Stimulated activated CD8-positive, alpha-beta memory T cell treated with anti-CD3 and anti-CD28 coated beads, Interleukin-7, amount 100 ng/mL, for 1 hour (primary cell): Measurements from ENCODE around the gene TCERG1L.
"Not testable (repeated sequence)": the region's sequence is repeated elsewhere in the genome, so short reads cannot be mapped to it uniquely, and the experiment has no call there.

Source experiments
- DNase-seq, 2 donors: peaks; one replicate each; pipeline ENCODE4 v3.0.0-alpha.2; 2020; ENCODE audit warnings: low read depth in 2 of 2

Gene TCERG1L

GRCh38 chr10:131311661-131312477, at the start of gene TCERG1L:
TCERG1L (minus strand) TSS chr10:131311721; CDS start chr10:131311635, 86 bp downstream.
- no peak for DNase-seq

DNA sequence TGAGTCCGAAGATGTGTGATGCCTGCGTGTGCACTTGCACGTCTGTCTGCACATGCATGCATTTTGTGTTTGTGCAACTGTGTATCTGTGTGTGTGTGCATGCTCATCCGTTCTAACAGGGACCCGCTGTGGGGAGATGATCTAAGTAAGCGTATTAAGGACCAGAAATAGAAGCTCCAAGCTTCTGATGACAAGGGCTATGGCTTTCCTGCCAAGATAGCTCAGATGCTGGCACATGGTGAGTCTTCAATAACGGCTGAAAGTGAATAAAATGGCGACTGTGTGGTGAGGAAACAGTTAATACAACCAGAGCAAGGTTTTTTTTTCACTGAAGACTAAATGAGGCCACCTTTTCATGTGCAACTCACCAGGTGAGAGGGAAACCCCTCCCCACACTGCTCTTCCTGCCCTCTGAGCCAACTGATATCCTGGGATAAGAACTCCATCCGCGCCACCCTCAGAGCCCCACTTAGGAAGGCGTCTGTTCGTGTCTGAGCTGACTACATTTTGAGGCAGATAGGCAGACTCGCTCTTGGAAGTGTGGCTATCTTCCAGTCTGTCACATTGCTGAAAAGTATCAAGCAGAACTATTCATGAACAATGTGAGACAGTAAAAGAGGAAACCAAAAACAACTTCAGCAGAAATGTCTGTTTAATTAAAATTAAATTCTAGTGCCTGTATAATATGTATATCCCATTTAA, 47.4 kb upstream of the TCERG1L start:
- DNase-seq, result no peak

GRCh38 chr10:131356442-131356841, 44.9 kb upstream of the TCERG1L start:
- DNase-seq, result no peak

DNA sequence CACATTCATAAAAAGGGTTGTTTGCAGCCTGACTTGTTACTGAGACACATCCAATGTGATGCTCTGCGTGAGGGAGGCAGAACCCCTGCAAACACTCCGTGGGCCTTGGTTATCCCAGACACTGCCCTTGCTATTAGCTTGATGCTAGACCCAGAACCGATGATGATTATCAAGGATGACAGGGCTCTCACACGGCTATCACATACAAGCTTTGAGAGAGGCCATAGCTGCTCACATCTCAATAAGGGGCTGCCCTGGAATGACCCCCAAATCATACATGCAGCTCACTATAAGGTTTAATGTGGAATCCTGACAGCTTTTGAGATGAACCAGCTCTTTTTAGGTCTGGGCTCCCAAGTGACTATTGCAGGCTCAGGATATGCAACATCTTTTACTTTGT, 44.4 kb upstream of the TCERG1L start:
- no peak for DNase-seq

DNA sequence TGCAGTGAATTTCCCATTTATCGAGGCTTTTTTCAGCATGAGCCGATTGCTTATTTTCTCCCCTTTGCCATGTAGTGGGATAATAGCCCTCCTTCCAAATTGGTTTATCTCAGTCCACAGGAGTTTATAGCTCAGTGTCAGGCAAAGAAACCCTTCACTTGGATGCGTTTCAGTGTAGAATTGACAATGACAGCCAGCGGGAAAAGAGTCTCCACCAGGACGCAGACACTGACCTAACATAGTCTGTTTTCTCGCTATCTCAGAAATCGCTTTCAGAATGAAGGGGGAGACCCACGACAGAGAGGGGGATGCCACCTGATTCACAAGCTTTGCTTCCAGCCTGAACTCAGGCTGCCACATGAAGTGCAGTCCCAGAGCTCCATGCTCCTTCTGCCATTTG, 43.5 kb upstream of the TCERG1L start:
- DNase-seq, result no peak

- no peak for DNase-seq
Measured at GRCh38 chr10:131354380-131354779, 42.9 kb upstream of the TCERG1L start.

GRCh38 chr10:131352765-131353290, 41.3 kb upstream of the TCERG1L start:
- DNase-seq, result no peak

GRCh38 chr10:131350660-131351059, 39.1 kb upstream of the TCERG1L start:
- DNase-seq, result no peak

- no peak for DNase-seq
Measured at GRCh38 chr10:131350245-131350644, 38.7 kb upstream of the TCERG1L start.

GRCh38 chr10:131346456-131346855, 34.9 kb upstream of the TCERG1L start:
- DNase-seq, result no peak

DNA sequence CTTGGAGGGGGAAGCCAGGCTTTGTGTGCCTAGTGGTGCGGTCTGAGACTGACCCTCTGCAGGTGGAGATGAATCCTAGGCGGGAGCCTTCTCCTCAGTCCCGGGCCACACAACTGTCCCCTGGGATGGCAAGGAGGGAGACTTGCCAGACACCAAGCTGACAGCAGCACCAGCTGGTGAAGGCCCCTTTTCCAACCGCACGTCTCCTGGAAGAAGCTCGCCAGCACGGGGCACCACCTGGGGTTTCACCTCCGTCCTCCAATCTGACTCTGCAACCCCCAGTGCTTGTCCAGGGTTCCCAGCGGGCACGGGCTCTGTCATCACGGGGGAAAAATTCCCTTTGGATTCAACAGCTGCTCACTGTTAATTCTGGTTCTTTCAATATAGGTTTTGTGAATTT, 34.2 kb upstream of the TCERG1L start:
- DNase-seq, result no peak

GRCh38 chr10:131344747-131345146, 33.2 kb upstream of the TCERG1L start:
- no peak for DNase-seq

DNA sequence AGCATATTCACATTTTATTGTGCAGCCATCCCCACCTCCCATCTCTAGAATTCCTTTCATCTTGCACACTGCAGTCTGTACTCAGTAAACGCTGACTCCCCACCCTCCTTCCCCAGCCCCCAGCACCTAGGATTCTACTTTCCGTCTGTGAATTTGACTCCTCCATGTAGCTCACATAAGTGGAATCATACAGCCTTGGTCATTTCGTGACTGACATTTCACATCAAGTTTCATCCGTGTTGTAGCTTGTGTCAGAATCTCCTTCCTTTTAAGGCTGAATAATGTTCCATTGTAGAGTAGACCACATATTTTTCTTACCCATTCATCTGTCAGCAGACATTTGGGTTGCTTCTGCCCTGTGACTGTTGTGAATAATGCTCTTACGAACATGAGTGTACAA, 26.2 kb upstream of the TCERG1L start:
- DNase-seq, result no peak

- DNase-seq, result no peak
Measured at GRCh38 chr10:131332821-131333220, 21.3 kb upstream of the TCERG1L start.

DNA sequence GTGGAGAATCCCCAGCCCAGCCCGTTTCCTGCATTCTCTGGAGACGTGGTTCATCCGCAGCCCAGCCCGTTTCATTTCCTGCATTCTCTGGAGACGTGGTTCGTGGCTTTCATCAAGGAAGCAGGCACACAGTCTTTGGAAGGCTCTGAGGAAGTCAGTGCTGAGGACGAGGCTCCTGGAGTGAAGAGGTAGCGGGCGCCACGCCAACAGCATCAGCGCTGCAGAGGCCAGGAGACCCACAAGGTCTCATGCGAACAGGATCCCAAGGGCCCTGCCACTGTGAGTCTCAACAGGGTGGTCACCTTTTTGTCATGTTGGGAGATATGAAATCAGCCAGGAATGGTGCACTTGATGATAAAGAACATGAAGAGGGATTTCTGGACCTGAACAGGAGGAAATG, 12.4 kb upstream of the TCERG1L start:
- DNase-seq, result no peak

GRCh38 chr10:131323025-131323424, 11.5 kb upstream of the TCERG1L start:
- DNase-seq, result no peak

GRCh38 chr10:131322575-131322974, 11.1 kb upstream of the TCERG1L start:
- DNase-seq, result not testable (repeated sequence)

DNA sequence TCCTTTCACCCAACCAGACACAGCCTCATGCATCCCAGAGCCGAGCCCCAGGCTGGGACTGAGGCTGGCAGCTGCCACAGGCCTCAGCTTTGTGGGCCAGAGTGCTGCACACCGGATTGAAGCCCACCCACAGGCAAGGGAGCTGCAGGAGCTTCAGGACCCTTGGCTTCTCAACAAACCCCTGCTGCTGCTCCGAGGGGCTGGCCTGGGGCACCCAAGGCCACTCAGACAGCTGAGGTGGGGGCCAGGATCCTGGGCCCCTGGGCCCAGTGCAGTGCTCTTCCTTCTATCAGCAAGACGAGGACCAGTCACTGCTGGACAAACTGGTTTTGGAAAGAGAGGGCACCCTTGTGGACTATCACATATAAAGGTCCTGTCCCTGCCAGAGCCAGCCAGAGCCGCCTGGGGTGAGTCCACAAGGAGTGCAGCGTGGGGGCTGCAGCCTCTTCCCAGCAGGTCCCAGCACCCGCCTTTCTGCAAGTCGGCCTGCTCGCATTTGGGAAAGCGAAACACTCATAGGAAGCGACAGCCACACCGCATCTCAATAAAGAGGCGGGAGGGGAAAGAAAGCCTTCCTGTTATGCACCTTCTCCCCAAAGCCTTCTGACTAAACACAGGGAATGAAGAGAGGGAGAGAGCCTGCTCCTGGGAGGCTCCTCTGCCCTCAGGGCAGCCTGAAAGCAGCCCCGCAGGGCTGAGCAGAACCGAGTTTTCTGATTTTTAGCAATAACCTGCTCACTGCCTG, 9.5 kb upstream of the TCERG1L start:
- no peak for DNase-seq

DNA sequence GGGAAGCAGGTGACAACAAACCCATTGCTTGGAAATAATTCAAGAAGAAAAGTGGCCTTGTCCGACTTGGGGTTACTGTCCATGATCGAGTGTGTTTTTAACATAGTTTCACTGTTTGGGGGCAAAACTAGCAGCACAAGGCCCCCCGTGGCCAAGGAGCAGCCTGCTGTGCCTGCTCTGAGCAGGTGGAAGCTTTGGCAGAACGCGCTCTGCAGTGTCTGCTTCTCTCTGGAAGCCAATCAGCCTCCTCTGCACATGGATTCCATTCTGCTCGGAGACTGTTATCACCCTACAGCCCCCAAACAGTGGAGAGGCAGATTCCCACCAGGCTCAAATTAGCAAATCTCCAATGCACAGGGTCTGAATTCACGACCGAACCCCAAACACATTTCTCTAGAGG, 7.3 kb upstream of the TCERG1L start:
- DNase-seq, result no peak

GRCh38 chr10:131318291-131318690, 6.8 kb upstream of the TCERG1L start:
- DNase-seq, result no peak

GRCh38 chr10:131316321-131317075, 5.0 kb upstream of the TCERG1L start:
- no peak for DNase-seq

- no peak for DNase-seq
Measured at GRCh38 chr10:131315344-131315743, 3.8 kb upstream of the TCERG1L start.
